NOMO-1 treated with DMSO at 0.1 percent for 48 hours (cell line): ENCODE data around the gene BACH1.
A peak's percentile ranks its signal among the peaks of the same experiment; 100 is the strongest.

ENCODE experiments used
- DNase-seq: peaks from one replicate; lab custom pipeline; 2025; ENCODE audit not compliant: unreplicated experiment; lab: John Stamatoyannopoulos, UW

BACH1 gene

DNA sequence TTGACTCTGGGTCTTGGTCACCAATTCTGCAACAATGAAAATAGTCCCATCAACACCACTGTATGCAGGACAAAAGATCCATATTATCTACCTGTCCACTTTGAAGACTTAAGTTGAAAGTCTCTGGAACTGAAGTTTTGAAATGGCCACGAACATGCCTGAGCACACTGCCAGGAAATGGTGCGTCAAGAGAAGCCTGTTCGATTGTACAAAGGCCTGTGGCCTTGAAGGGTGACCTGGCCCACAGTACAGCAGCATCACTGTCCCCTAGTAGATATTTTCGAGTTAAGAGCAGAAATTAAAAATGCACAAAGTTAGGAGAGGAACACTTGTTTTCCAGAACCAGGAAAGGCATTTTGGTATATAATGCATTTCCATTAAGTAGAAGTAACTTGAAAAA is 78.5 kb downstream of the BACH1 start:
- no peak for DNase-seq

DNA sequence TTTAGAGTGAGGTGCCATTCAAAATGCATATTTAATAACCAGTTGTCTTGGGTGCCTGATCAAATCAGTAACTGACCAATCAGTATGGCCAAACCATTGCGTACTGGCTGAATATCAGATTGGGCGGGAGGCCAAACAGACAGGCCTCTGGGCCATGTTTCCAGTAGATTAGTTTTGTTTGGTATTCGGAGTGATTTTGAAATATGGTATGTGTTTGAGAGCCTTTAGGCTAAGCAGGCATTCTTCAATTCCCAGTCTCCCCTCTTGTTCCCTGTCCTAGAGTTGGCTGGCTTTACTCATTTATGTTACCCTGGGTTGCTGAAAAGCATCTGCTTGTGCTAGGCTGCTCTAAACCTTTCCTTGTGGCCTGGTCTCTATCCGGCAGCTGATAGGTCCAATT is 80.1 kb downstream of the BACH1 start:
- DNase-seq: no peak

DNA sequence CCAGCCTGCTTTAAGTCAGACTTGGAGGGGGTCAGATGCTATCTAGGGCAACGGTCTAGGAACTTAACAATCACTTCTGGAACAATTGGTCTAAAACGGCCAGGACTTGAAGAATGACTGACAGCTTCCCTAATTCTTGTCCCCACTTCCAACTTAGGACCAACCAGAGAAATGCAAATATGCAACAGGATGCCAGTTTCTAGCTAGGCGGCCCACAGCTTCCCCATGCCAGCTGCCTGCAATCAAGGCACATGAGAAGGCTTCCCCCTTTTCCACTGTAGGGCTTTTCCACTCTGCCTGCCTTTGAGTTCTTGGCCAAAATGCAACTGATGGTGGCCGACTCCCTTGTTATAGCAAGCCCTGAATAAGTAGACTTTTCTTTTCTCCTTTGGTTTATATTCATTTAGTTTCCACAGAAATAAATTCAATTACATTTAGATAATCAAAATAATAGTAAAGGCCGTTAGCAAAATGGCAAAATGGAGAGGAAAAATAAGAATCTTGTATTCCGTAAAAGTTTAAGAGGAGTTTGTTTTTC is 80.9 kb downstream of the BACH1 start:
- no peak for DNase-seq

GRCh38 chr21:29382030-29382654 is 83.4 kb downstream of the BACH1 start:
- DNase-seq: no peak

DNA sequence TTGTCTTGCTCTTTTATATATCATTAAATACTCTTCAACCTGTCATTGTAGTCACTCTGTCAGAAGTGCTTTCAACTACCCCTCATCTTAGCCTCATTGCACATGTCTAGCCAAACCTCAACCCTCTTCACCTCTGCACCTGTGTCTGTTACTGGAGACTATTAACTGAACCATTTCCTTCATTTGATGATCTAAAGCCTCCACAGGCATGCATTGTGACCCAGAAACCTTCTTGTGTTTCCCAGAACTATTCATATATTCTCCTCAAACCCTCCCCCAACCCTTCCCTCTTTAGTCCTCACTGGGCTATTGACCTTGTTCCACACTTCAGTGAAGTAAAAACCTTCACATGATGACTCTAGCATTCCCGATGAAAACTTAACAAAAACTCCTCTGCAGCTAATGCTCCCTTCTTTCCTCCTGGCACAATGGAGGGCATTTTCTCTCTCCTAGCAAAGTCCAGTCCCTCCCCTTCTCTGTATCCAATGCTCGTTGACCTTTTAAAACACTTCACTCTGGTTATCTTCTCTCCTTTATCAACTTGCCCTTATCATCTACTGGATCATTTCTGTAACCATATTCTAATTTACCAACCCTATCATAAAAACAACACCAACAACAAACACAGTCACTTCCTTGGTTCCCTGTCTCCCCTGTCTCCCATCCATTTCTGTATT is 86.1 kb downstream of the BACH1 start:
- no peak for DNase-seq

DNA sequence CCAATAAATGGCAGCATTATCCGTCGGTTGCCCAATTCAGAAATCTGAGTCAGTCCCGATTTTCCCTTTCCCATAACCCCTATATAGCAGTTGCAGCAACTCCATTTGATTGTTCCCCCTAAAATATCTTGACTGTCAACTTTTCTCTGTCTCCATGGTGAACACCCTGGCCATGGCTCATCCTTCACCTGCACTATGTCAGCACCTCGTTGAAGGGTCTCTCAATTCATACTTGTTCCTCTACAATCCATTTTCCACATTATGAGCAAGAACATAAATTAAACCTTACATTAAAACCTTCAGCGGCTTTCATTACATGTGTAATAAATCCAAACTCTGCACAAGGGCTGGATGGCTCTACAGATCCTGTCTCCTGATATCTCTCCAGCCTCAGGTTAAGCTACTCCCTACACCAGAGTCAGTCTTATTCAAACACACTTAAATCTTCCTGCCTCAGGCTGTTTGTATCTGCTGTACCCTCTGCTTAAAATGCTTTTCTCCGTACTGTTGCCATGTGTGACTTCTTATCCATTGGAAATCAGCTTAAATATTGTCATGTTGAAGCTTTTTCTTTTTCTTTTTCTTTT is 87.3 kb downstream of the BACH1 start:
- DNase-seq: no peak

GRCh38 chr21:29386803-29387202 is 88.1 kb downstream of the BACH1 start:
- DNase-seq: no peak

DNA sequence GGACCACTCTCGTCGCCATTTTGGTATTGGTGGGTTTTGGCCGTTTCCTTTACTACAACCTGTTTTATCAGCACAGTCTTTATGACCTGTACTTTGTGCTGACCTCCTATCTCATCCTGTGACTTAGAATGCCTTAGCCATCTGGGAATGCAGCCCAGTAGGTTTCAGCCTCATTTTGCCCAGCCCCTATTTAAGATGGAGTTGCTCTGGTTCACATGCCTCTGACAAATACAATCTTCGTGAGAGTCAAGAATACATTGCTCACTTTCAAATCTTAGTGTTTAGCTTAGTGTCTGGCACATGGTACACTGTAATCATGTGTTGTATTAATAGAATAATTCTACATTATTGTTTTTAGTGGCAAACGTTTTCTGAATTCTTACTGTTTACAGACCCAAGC is 88.9 kb downstream of the BACH1 start:
- DNase-seq: no peak

- no peak for DNase-seq
Observed at GRCh38 chr21:29389136-29389535, 90.4 kb downstream of the BACH1 start.

DNA sequence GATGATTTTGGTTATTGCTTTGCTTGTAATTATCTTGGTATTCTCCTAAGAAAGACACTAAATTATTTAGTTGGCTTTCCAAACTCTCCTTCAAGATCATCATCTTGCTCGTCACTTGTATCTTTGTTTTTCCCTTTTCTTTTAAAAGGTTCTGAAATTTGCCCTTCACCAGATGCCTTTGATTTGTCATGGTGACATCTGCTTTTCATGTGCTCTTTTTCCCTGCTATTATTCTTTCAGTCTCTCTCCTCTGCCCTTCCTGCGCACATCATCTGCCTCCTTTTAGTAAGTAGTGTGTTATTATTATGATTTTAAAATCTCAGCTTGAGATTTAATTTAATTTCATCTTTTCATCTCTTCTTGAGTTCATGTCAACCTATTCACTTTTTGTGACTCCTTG is 92.1 kb downstream of the BACH1 start:
- DNase-seq: no peak

DNA sequence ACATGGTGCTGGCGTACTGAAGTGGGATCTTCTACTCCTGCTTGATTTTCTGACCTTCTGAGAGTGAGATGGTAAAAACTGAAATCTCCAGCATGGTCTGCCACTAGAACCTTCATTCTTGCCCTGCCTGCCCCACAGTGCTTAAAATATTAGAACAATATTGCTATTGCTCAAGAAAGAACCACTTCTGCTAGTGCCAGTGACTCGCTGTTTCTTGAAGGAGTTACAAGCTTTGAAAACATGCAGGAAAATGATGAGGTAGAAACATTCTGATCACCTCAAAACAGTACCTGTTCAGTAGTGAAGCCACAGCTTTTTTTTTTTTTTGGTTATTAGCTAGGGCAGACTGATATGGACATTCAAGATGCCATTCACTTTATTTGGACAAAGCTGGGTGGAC is 95.3 kb downstream of the BACH1 start:
- peak; percentile 17 for DNase-seq
